ENCODE measurements around the gene IGSF3. TPM values are rescaled to one million over a fixed set of nuclear protein-coding genes. Genes with fewer than 3 reads are reported as not detected.

Gene IGSF3
- total and polyA plus RNA-seq, 2 experiments from 2014 or later = 7.3 to 37.8 TPM

GRCh38 chr1:116568662-116569380 lies 98.7 kb downstream of the IGSF3 start:
- H2AFZ ChIP-seq = no peak overlapping the region
- no peaks in the 10 kb centered on the region for H4K20me1 ChIP-seq (replicated peaks; ENCODE audit: insufficient read depth)
- H3F3A ChIP-seq (replicated peaks; ENCODE audit: low read depth) = no peaks in the 10 kb centered on the region; the same call in 1 of the 2 replicates
- no peak overlapping the region for H3K27ac Mint-ChIP-seq
- H3K9me2 ChIP-seq (ENCODE audit: insufficient read depth) = no peaks in the 10 kb centered on the region
- no peaks in the 10 kb centered on the region for H3K36me3 ChIP-seq (ENCODE audit: insufficient read depth)
- H3K4me3 ChIP-seq = no peak overlapping the region; the same call in 1 of the 2 replicates
- peaks cover 6% of the 10 kb centered on the region for H3K9me3 Mint-ChIP-seq
- peaks cover 11% of the 10 kb centered on the region; the same call in 2 of the 3 replicates for H3K36me3 Mint-ChIP-seq (ENCODE audit: low read depth)
- peaks cover 30% of the 10 kb centered on the region for H3K4me1 Mint-ChIP-seq
- H3K4me1 ChIP-seq (ENCODE audit: insufficient read depth) = peaks cover 18% of the 10 kb centered on the region
- no peak for DNase-seq (ENCODE audit: low spot score)
- no peak overlapping the region for H3K27ac ChIP-seq (ENCODE audit: low read depth)
- no peak for ATAC-seq
- H3K4me2 ChIP-seq = no peak overlapping the region
- peaks cover 6% of the 10 kb centered on the region; the same call in 1 of the 2 replicates for H3K79me2 ChIP-seq (replicated peaks; ENCODE audit: insufficient read depth)
- H3K4me3 Mint-ChIP-seq = 0 out of 3 replicates have a peak overlapping the region, but pooled peaks have one; percentile 11
- TF ChIP-seq EZH2 (IDR thresholded peaks at IDR 0.05; ENCODE audit: low read depth, unreplicated experiment) (no peak), JUNB (IDR thresholded peaks at IDR 0.05; ENCODE audit: unreplicated experiment) (no peak)
- peaks cover 14% of the 10 kb centered on the region for H3K27me3 Mint-ChIP-seq (ENCODE audit: insufficient read depth, low read depth, poor library complexity)
- H3K27me3 ChIP-seq (ENCODE audit: insufficient read depth) = peaks cover 8% of the 10 kb centered on the region

GRCh38 chr1:116567790-116568661 lies 99.5 kb downstream of the IGSF3 start:
- Mint-ChIP-seq H3K9me3 (peaks cover 14% of the 10 kb centered on the region), H3K27ac (no peak overlapping the region), H3K27me3 (ENCODE audit: insufficient read depth, low read depth, poor library complexity) (peaks cover 14% of the 10 kb centered on the region), H3K4me3 (no peak overlapping the region), H3K4me1 (peaks cover 28% of the 10 kb centered on the region), H3K36me3 (ENCODE audit: low read depth) (peaks cover 18% of the 10 kb centered on the region)
- no peak overlapping the region for H2AFZ ChIP-seq
- no peaks in the 10 kb centered on the region for H3K9me2 ChIP-seq (ENCODE audit: insufficient read depth)
- no peak for DNase-seq (ENCODE audit: low spot score)
- ATAC-seq = no peak
- peaks cover 6% of the 10 kb centered on the region; the same call in 1 of the 2 replicates for H3K79me2 ChIP-seq (replicated peaks; ENCODE audit: insufficient read depth)
- H3K4me1 ChIP-seq (ENCODE audit: insufficient read depth) = peaks cover 18% of the 10 kb centered on the region
- H3K27ac ChIP-seq (ENCODE audit: low read depth) = no peak overlapping the region
- no peak overlapping the region for H3K4me3 ChIP-seq
- H3K27me3 ChIP-seq (ENCODE audit: insufficient read depth) = peaks cover 8% of the 10 kb centered on the region
- no peak overlapping the region for H3K4me2 ChIP-seq
- no peaks in the 10 kb centered on the region for H4K20me1 ChIP-seq (replicated peaks; ENCODE audit: insufficient read depth)
- H3F3A ChIP-seq (replicated peaks; ENCODE audit: low read depth) = no peaks in the 10 kb centered on the region; the same call in 1 of the 2 replicates
- no peaks in the 10 kb centered on the region for H3K36me3 ChIP-seq (ENCODE audit: insufficient read depth)
- TF ChIP-seq CTCF (conservative IDR thresholded peaks at IDR 0.05; ENCODE audit: low read depth in 2 of 2) (no peak), STAT1 (IDR thresholded peaks at IDR 0.05; ENCODE audit: unreplicated experiment) (no peak), ETS1 (IDR thresholded peaks at IDR 0.05) (no peak), EZH2phosphoT487 (IDR thresholded peaks at IDR 0.05; ENCODE audit: unreplicated experiment) (no peak), POLR2AphosphoS5 (IDR thresholded peaks at IDR 0.05; ENCODE audit: low read depth) (no peak), EZH2 (IDR thresholded peaks at IDR 0.05; ENCODE audit: low read depth, unreplicated experiment) (no peak), NANOG (IDR thresholded peaks at IDR 0.05; ENCODE audit: borderline replicate concordance) (no peak), CREB1 (CRISPR knock-in tag; IDR thresholded peaks at IDR 0.05; ENCODE audit: low read depth) (no peak), ZNF114 (CRISPR knock-in tag; IDR thresholded peaks at IDR 0.05) (no peak), REST (IDR thresholded peaks at IDR 0.05; ENCODE audit: unreplicated experiment) (no peak), JUNB (IDR thresholded peaks at IDR 0.05; ENCODE audit: unreplicated experiment) (no peak), ZNF331 (CRISPR knock-in tag; IDR thresholded peaks at IDR 0.05; ENCODE audit: low read depth) (no peak)
